Colonic mucosa (tissue), 4 donors: Measurements from ENCODE around the gene AGR3. TPM values are rescaled to one million over a fixed set of nuclear protein-coding genes. Genes with fewer than 3 reads are reported as not detected.

Experiments used
- DNase-seq: peaks from one replicate; pipeline ENCODE4 v3.0.0-alpha.2; 2020
- H3K27ac ChIP-seq: fragments of 200-600 bp; one replicate; pipeline ENCODE4 v1.8.0; 2021
- H3K27me3 ChIP-seq: fragments of 200-600 bp; one replicate; pipeline ENCODE4 v1.8.0; 2021
- H3K36me3 ChIP-seq: fragments of 200-600 bp; one replicate; pipeline ENCODE4 v1.8.0; 2021
- H3K4me1 ChIP-seq: fragments of 200-600 bp; one replicate; pipeline ENCODE4 v1.8.0; 2021; ENCODE audit warnings: mild to moderate bottlenecking
- H3K4me3 ChIP-seq: fragments of 200-600 bp; one replicate; pipeline ENCODE4 v1.8.0; 2021
- H3K9ac ChIP-seq, 2 donors: one replicate each; pipeline ENCODE4 v1.7.0; 2013; ENCODE audit warnings: control low read depth in 2 of 2, low read depth in 2 of 2, low read length in 2 of 2
- H3K9me3 ChIP-seq: fragments of 200-600 bp; one replicate; pipeline ENCODE4 v1.8.0; 2021
- intact Hi-C: fragments of 100-400 bp; cut with DNase I; formaldehyde crosslinking; loops from one replicate; pipeline ENCODE4 v1.14.1; 2022
- total RNA-seq, 2 donors: library from RNA; stranded (reverse); fragmentation: NEBNext Ultra II Directional in 1 of 2; extraction: Animal tissue kit (Norgen Biotek cat#: 25700) in 1 of 2; gene quantifications; one replicate each; pipeline ENCODE4 v1.2.1, GENCODE V29; 2021
- TF ChIP-seq, protein P1 (sequence below): fragments of 200-600 bp; IDR thresholded peaks from one replicate; pipeline ENCODE4 v1.8.0; 2022; ENCODE audit warnings: antibody characterized with exemption, mild to moderate bottlenecking
- donor health status: healthy.
- donor health status: DM: no; HTN: no; CAD: no.
- donor health status: DM: no; HTN: no; CAD: no.

Gene AGR3
- total RNA-seq, 2 donors from 2014 or later, result 144 to 197 TPM

GRCh38 chr7:16883918-16884317 is 2.1 kb upstream of the AGR3 start:
- intact Hi-C loops, result loop anchor here (5.0 kb wide), 1 partner anchor 82 kb away; the partner anchor contains the start of gene AGR2
- no peaks in the 10 kb centered on the region for H3K36me3 ChIP-seq
- no peaks in the 10 kb centered on the region for H3K9me3 ChIP-seq
- no peaks in the 10 kb centered on the region for H3K4me1 ChIP-seq
- H3K27me3 ChIP-seq, result no peaks in the 10 kb centered on the region
- H3K4me3 ChIP-seq, result no peak overlapping the region
- DNase-seq, result no peak
- H3K9ac ChIP-seq, result no peak overlapping the region
- TF ChIP-seq, protein P1, sequence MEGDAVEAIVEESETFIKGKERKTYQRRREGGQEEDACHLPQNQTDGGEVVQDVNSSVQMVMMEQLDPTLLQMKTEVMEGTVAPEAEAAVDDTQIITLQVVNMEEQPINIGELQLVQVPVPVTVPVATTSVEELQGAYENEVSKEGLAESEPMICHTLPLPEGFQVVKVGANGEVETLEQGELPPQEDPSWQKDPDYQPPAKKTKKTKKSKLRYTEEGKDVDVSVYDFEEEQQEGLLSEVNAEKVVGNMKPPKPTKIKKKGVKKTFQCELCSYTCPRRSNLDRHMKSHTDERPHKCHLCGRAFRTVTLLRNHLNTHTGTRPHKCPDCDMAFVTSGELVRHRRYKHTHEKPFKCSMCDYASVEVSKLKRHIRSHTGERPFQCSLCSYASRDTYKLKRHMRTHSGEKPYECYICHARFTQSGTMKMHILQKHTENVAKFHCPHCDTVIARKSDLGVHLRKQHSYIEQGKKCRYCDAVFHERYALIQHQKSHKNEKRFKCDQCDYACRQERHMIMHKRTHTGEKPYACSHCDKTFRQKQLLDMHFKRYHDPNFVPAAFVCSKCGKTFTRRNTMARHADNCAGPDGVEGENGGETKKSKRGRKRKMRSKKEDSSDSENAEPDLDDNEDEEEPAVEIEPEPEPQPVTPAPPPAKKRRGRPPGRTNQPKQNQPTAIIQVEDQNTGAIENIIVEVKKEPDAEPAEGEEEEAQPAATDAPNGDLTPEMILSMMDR, result no peak
- H3K27ac ChIP-seq, result no peak overlapping the region

DNA sequence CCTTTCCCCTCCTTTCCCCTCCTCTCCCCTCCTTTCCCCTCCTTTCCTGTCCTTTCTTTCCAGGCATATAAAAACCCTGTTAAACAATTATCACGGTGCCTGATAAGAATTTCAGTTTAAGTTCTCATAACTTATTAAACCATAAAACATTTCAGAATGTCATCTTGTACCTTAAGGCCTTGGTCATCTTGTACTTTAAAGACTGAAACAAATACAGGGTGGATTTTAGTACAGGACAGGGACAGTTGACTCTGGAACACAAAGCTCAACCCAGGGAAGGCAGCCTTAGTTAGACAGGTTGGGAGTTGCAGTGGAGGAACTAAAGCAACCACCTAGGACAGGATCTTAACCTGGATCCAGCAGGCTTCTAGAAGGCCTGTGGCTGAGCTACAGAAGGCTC is 1.2 kb downstream of the AGR3 start:
- Histone ChIP-seq H3K9ac (peak overlapping the region; percentile 32 to 83), H3K36me3 (no peaks in the 10 kb centered on the region), H3K27ac (peak overlapping the region; percentile 75), H3K27me3 (no peaks in the 10 kb centered on the region), H3K9me3 (no peaks in the 10 kb centered on the region), H3K4me1 (no peaks in the 10 kb centered on the region), H3K4me3 (peak overlapping the region; percentile 32)
- peak; percentile 56 for DNase-seq
- TF ChIP-seq, protein P1, result no peak
- intact Hi-C loops, result loop anchor here (5.0 kb wide), 1 partner anchor 78 kb away; the partner anchor contains the start of gene AGR2

DNA sequence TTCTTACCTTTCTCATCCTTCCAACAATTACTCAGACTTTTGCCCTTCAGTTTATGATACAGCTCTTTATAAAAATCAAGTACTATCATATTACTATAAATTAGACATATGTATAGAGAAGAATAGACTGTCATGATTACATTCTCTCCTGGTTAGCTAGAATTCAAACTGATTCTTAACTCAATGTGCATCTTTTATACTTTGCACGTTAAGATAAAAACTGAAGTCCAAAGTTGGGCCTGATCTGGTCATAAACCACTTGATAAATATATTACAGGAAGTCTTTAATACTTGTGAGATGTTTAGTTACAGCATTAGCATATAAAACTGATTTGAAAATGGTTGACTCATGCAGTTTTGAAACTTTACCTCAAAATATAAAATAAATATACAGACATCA is 2.6 kb downstream of the AGR3 start:
- TF ChIP-seq, protein P1, result no peak
- no peak overlapping the region for H3K4me3 ChIP-seq
- no peaks in the 10 kb centered on the region for H3K4me1 ChIP-seq
- peak overlapping the region in 1 of 2 donors; percentile 68 for H3K9ac ChIP-seq
- H3K27ac ChIP-seq, result peak overlapping the region; percentile 75
- no peaks in the 10 kb centered on the region for H3K27me3 ChIP-seq
- no peaks in the 10 kb centered on the region for H3K9me3 ChIP-seq
- DNase-seq, result no peak
- H3K36me3 ChIP-seq, result no peaks in the 10 kb centered on the region
- intact Hi-C loops, result no loop called here

GRCh38 chr7:16875861-16876260 is 5.9 kb downstream of the AGR3 start:
- H3K4me1 ChIP-seq, result no peaks in the 10 kb centered on the region
- no peak overlapping the region for H3K4me3 ChIP-seq
- intact Hi-C loops, result no loop called here
- no peaks in the 10 kb centered on the region for H3K9me3 ChIP-seq
- H3K27ac ChIP-seq, result no peak overlapping the region
- H3K9ac ChIP-seq, result no peak overlapping the region
- TF ChIP-seq, protein P1, result no peak
- DNase-seq, result no peak
- H3K36me3 ChIP-seq, result no peaks in the 10 kb centered on the region
- H3K27me3 ChIP-seq, result no peaks in the 10 kb centered on the region

GRCh38 chr7:16874066-16874465 is 7.7 kb downstream of the AGR3 start:
- Histone ChIP-seq H3K27ac (no peak overlapping the region), H3K9me3 (no peaks in the 10 kb centered on the region), H3K9ac (no peak overlapping the region), H3K4me1 (no peaks in the 10 kb centered on the region), H3K4me3 (no peak overlapping the region), H3K36me3 (no peaks in the 10 kb centered on the region), H3K27me3 (no peaks in the 10 kb centered on the region)
- TF ChIP-seq, protein P1, result no peak
- DNase-seq, result no peak
- intact Hi-C loops, result no loop called here
